Chondrocyte (in vitro differentiated cells): ENCODE measurements around the gene NKD2. TPM values are rescaled to one million over a fixed set of nuclear protein-coding genes. Genes with fewer than 3 reads are reported as not detected.

Experiments
- DNase-seq: peaks from one replicate; pipeline ENCODE4 v3.0.0; 2021; ENCODE audit warnings: mixed read lengths, low spot score
- H3K27ac Mint-ChIP-seq: one replicate; pipeline ENCODE4 v1.8.0; 2021; ENCODE audit warnings: mild to moderate bottlenecking, moderate library complexity, mixed read lengths; ENCODE audit not compliant: unreplicated experiment
- H3K27me3 Mint-ChIP-seq: 2 replicates; pipeline ENCODE4 v1.8.0; 2021; ENCODE audit warnings: low read depth, mixed read lengths
- H3K36me3 Mint-ChIP-seq: 2 replicates; pipeline ENCODE4 v1.8.0; 2021; ENCODE audit warnings: low read depth, mixed read lengths
- H3K4me1 Mint-ChIP-seq: 2 replicates; pipeline ENCODE4 v1.8.0; 2021; ENCODE audit warnings: low read depth, mild to moderate bottlenecking, mixed read lengths
- H3K4me3 Mint-ChIP-seq: one replicate; pipeline ENCODE4 v1.8.0; 2021; ENCODE audit warnings: mild to moderate bottlenecking, moderate library complexity, mixed read lengths; ENCODE audit not compliant: unreplicated experiment
- H3K9me3 Mint-ChIP-seq: 2 replicates; pipeline ENCODE4 v1.8.0; 2021; ENCODE audit warnings: low read depth, mixed read lengths
- long read RNA-seq: library from polyadenylated mRNA; stranded (forward); transcript quantifications from one replicate; pipeline ENCODE4 v2.0.0, GENCODE V29; 2021
- total RNA-seq: library from RNA; stranded (reverse); gene quantifications from 3 replicates; pipeline ENCODE4 v1.2.1, GENCODE V29; 2021
- TF ChIP-seq, protein P1 (sequence below): fragments of 200-600 bp; sonication (generic); IDR thresholded peaks from 2 replicates; pipeline ENCODE4 v1.5.0; 2021; ENCODE audit warnings: antibody characterized with exemption, mild to moderate bottlenecking, moderate library complexity

NKD2 gene, protein sequence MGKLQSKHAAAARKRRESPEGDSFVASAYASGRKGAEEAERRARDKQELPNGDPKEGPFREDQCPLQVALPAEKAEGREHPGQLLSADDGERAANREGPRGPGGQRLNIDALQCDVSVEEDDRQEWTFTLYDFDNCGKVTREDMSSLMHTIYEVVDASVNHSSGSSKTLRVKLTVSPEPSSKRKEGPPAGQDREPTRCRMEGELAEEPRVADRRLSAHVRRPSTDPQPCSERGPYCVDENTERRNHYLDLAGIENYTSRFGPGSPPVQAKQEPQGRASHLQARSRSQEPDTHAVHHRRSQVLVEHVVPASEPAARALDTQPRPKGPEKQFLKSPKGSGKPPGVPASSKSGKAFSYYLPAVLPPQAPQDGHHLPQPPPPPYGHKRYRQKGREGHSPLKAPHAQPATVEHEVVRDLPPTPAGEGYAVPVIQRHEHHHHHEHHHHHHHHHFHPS
- total RNA-seq, result not detected in 3 replicates
- long read RNA-seq, result 0 reads

DNA sequence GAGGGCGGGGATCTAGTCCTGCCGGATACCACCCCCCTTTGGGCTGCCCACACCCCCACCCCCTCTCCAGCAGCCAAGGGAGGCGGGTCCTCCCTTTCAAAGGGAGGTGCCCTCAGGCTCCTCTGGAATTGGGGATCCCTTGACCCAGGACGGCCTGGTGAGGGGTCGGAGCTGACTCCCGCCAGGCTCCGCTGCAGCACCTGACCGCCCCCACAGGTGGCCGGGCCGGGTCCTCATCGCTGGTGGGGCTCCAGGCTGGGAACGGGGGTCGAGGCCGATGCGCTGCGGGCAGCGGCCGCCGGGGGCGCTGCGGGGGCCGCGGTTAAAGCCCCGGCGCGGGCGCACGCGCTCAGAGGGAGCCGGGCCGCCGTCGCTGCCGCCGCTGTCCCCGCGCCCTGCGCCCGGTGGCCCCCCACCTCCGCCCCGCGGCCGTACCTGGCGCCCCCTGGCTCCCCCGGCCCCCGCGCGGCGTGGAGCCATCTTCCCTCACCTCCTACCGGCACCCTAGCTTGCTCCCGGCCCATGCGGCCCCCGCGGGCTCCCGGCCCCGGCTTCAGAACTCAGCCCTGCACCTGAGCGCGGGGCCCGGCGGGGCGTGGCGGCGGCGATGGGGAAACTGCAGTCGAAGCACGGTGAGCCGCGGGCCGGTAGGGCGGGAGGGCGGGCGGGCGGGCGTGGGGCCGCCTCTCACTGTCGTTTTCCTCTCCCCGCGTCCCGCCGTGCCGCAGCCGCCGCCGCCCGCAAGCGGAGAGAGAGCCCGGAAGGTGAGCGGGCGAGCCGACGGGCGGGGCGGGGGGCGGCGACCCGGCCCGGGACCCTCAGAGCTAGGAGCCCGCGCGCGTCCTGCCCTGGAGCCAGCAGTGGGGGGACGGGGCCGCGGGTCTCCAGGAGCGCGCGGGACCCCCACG, at the start of gene NKD2:
NKD2 (plus strand) TSS at position 352 of the 908 bp plus-strand sequence; CDS start at position 608, 256 bp downstream.
- Mint-ChIP-seq H3K4me3 (peak within 1 kb of the TSS; percentile 47), H3K9me3 (no peaks in the 10 kb centered on the region), H3K27me3 (peaks cover 62% of the 10 kb centered on the region), H3K27ac (no peak within 1 kb of the TSS), H3K36me3 (no peaks in the 10 kb centered on the region), H3K4me1 (peaks cover 8% of the 10 kb centered on the region)
- TF ChIP-seq, protein P1, sequence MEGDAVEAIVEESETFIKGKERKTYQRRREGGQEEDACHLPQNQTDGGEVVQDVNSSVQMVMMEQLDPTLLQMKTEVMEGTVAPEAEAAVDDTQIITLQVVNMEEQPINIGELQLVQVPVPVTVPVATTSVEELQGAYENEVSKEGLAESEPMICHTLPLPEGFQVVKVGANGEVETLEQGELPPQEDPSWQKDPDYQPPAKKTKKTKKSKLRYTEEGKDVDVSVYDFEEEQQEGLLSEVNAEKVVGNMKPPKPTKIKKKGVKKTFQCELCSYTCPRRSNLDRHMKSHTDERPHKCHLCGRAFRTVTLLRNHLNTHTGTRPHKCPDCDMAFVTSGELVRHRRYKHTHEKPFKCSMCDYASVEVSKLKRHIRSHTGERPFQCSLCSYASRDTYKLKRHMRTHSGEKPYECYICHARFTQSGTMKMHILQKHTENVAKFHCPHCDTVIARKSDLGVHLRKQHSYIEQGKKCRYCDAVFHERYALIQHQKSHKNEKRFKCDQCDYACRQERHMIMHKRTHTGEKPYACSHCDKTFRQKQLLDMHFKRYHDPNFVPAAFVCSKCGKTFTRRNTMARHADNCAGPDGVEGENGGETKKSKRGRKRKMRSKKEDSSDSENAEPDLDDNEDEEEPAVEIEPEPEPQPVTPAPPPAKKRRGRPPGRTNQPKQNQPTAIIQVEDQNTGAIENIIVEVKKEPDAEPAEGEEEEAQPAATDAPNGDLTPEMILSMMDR, result peak; percentile 78
- peak; percentile 60 for DNase-seq

DNA sequence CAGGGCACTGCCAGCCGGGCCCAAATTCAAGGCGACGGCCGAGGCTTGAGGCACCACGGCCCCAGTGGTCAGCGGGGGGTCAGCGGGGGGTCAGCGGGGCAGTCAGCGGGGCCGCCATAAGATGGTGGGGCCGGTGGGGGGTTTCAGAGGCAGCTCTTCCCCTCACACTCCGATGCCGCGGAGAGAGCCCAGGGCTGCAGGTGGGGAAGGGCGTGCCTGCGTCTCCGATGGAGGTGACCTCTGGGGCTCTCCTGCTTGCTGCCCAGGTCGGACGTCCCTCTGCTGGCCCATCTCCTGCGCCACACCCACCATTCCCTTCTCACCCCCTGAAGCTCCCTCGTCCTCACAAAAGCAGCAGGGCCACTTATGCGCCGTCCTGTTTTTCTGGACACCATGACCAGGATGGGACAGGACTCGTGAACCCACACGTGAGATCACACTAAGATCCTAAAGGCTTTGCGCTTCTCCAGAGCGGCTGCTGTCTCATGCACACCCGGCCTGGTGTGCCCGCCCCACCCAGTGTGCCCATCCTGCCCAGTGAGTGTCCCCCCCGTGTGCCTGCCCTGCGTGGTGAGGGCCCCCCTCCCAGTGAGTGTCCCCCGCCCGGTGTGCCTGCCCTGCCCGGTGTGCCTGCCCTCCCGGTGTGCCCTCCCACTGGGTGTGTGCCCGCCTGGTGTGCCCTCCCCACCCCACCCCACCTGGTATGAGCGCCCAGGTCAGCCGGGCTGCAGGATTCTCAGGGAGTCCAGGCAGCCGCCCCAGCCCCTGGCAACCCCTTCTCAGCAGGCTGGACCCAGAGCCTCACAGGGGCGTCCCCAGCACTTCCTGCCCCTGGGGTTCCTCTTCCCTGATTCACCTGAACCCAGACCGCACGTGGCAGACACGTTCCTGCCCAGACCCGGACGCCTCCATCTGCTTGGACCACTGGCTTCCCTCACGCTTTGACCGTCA, 48.7 kb upstream of the NKD2 start:
- peak; percentile 89 for DNase-seq
- peaks cover 28% of the 10 kb centered on the region for H3K4me1 Mint-ChIP-seq
- TF ChIP-seq, protein P1, result no peak
- peaks cover 53% of the 10 kb centered on the region for H3K27me3 Mint-ChIP-seq
- H3K36me3 Mint-ChIP-seq, result peaks cover 6% of the 10 kb centered on the region
- H3K9me3 Mint-ChIP-seq, result no peaks in the 10 kb centered on the region
- no peak overlapping the region for H3K4me3 Mint-ChIP-seq
- H3K27ac Mint-ChIP-seq, result no peak overlapping the region

GRCh38 chr5:960551-960950, 48.1 kb upstream of the NKD2 start:
- TF ChIP-seq, protein P1, result no peak
- Mint-ChIP-seq H3K27me3 (peaks cover 54% of the 10 kb centered on the region), H3K27ac (no peak overlapping the region), H3K36me3 (no peaks in the 10 kb centered on the region), H3K4me1 (peaks cover 23% of the 10 kb centered on the region), H3K9me3 (no peaks in the 10 kb centered on the region), H3K4me3 (no peak overlapping the region)
- peak; percentile 69 for DNase-seq

DNA sequence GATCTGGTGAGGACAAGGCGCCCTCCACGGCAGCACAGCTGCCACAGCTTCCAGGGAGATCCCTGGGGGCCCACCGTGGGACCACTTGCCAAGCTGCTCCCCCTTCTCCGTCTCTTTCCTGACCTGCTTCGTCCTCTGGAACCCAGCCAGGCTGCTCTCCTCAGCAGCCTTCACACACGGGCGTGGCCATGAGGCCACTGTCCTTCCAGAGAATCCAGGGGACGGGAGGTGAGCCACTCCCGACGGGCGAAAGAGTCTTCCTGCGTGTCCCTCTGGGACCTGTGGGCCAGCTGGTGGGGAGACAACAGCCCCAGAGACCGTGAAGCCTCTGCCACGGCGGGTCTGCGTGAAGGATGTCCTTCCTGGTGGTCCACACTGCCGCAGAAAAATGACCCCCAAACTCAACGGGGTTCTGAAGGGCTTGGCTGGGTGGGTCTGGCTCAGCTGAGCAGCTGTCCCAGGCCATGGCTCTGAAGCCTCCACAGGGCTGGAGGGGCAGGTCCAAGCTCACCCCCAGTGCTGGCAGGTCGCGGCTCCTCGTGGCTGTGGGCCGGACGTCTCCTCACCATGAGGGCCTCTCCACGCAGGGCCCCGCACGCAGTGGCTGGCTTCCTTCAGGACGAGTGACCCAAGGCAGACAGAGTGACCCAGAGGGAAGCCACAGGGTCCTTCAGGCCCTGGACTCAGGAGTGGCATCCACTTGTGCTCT, 47.4 kb upstream of the NKD2 start:
- TF ChIP-seq, protein P1, result no peak
- H3K9me3 Mint-ChIP-seq, result no peaks in the 10 kb centered on the region
- peak; percentile 86 for DNase-seq
- H3K36me3 Mint-ChIP-seq, result no peaks in the 10 kb centered on the region
- no peak overlapping the region for H3K27ac Mint-ChIP-seq
- H3K4me3 Mint-ChIP-seq, result no peak overlapping the region
- peaks cover 56% of the 10 kb centered on the region for H3K27me3 Mint-ChIP-seq
- H3K4me1 Mint-ChIP-seq, result peaks cover 17% of the 10 kb centered on the region
